GM18517 (cell line): ENCODE measurements around the gene PHF21B.
"Not testable (repeated sequence)": the region's sequence is repeated elsewhere in the genome, so short reads cannot be mapped to it uniquely, and the experiment has no call there.

ENCODE experiments used
- ATAC-seq: cut with Tn5 transposase; IDR thresholded peaks from one replicate; pipeline ENCODE4 v1.9.1; 2021; ENCODE audit warnings: mild to moderate bottlenecking, moderate library complexity; ENCODE audit not compliant: unreplicated experiment

Gene PHF21B

DNA sequence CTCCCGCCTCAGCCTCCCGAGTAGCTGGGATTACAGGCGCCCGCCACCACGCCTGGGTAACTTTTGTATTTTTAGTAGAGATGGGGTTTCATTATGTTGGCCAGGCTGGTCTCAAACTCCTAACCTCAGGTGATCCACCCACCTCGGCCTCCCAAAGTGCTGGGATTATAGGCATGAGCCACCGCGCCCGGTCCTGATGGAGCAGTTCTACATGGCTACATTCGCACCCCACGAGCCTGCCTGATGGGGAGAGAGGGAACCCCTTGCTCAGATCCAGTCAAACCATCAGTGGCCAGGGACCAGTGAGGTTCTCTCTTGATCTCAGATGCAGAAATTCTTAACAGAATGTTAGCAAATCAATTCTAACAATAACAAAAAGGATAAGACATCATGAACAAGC is 88.0 kb downstream of the PHF21B start:
- not testable (repeated sequence) for ATAC-seq

DNA sequence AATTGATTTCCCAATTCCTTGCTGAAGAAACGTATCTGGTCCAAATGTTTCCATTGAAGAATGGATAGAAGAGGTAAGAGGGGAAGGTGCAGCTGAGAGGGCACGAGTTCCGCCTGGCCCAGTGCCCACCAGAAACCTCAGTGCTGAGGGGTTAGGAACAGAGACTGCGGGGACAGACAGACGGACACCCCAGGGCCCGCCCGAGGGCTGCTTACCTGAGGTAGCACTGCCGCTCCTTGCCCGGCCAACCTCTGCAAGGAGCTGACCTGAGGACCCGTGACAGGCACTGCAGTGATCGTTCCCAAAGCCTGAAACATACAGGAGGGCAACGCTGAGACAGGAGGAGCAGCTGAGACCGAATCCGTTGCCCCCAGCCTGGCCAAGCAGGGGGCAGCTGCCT is 89.6 kb downstream of the PHF21B start:
- ATAC-seq = no peak

DNA sequence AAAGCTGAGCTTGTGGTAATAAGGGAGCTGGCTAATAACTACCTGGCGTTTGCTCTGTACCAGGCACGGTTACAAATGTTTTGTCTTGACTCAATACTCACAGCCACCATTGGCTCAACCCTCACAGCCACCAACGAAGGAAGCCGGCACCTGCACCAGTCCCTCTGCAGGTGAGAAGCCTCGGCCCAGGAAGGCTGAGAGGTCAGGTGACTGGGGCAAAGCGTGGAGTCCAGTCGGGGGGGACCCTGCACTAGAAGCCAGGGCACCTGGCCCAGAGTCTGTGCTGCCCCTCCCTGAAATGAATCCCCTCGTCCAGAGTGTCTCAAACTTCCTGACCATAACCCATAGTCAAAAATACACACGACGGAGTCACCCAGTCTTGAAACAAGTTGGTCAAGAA is 90.1 kb downstream of the PHF21B start:
- ATAC-seq = no peak

DNA sequence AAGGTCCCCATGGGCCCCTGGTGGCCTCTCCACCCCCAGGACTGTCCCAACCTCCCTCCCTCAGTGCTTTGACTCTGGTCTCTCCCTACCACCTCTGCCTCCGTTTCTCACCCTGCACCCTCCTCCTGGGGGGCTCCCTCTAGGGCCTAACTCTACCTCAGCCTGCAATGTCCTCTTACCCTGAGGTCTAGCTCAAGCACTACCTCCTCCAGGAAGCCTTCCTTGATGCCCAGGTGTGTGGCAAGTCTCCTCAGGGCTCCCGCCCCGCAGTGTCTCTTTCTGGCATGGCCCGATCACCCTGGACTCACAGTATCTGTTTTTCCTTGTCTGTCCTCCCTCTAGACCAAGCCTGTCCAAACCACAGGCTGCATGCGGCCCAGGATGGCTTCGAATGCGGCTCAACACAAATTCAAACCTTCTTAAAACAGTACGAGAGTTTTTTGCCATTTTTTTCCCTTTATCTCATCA is 90.8 kb downstream of the PHF21B start:
- no peak for ATAC-seq

DNA sequence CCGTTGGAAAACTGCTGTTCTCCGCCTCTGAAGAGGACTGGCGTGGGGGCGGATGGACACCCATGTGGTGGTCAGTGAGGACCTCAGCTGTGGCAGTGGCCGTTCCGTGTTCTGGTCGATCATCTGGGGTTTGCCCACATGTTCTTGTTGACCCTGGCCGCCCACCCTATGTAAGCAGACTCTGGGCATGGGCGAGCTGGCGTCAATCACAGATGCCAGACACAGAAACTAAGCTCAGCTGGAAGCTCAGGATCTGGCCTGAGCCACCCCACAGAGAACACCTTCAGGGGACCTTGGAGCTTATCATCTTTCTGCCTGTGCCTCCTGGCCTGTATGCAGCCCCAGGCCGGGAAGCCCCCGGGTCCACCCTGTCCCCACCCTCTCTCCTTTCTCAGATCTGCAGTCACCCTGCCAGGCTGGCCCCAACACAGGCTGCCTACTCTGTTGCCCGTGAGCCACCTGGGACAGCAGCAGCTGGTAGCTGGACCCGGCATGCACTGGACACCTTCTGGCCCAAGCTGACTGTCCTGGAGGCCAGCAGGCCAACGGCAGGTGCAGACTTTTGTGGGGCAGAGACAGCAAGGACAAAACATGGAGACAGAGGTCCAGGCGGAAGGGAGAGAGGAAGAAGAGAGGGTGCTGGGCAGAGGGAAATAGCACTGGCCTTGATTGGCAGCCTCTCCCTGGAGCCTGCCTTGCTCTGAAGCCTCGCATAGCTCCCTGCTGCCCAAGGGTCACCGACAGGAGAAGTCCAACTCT is 91.5 kb downstream of the PHF21B start:
- no peak for ATAC-seq

DNA sequence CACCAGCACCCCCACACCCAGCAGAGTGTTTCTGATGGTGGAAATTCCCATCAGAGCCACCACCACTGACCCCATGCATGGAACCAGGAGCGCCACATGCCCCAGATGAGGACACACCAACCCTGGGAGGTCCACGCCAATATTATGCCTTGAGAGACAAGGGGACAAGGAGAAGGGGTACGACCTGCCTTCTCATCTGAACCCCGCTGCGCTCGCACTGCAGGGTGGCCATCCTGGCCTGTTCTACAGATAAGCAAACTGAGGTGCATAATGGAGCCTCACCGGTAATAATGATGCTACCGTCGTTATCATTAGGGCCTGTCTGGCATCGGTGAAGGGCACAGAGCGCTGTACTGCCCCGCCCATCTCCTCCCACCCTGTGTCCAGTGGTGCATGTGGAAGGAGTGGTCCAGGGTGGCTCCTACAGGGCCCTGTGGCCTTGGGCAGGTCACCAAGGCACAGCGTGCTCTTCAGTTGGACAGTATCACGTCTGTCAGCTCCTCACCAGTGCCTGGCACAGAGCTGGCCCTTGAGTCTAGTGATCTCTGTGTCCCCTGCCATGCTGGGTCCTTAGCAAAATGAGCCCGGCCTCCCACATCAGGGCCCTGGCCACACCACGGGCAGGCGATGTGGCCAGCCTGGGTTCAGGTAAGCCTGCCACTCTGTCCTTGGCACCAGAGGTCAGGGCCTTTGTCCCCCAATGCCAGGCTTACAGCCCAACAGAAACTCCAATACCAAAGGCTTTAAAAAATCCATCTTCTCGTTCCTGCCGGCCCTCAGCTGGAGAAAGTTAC is 92.2 kb downstream of the PHF21B start:
- no peak for ATAC-seq

DNA sequence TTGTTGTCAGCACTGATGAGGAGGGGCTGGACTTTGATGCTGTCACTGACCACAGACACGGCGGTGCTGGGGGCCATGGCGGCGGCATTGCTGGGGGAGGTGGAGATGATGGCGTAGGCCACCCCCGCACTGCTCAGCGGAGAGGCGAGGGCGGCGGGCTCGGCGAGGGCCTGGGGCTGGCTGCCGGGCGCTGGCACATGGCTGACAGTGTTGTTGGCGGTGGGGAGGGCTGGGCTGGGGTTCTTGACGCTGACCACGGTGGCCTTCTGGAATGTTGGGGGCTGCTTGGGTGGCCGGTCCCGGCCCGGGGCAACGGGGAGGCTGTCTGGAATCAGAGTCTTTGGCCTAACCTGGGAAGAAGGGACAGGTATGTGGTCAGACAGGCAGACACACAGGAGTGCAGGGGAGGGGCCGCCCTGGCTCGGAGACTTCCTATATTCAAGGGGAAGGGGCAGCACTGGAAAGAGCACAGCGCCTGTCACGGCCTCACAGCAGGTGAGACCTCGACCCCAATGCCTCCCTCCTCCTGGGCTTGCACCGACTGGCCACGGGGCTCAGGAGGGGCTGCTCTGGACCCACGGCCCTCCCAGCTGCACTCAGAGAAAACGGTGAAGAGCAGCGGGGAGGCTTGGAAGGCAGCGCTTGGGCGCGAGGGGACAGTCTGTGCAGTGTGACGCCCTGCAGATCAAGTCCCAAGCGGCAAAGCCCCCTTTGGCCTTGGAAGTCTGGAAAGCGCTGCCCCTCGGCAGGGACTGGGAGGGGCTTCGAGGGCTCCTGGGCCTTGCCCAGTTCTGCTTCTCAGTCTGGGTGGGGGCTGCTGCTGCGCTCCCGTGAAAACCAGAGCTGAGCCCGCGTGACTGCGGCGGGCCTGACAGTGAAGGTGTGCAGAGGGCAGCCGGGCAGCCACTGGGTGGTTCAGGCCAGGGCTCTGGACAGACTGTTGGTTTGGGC is 93.2 kb downstream of the PHF21B start:
- ATAC-seq = no peak

DNA sequence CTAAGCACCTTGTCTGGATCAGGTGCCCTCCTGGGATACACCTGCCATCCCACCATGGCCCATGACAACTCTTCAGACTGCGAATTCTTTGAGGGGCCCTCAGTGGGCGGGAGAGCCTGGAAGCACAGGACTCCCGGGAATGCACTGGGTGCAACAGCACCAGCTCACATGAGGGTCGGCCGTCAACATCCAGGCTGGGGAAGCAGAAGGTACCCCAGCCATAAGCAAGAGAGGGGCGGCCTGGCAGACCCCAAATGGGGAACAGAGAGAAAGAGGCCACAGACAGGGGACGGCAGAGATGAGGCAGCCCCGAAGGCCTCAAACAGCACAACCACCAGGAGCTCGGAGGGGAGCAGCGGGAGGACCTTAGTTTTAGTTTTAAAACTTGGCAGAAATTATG is 94.4 kb downstream of the PHF21B start:
- ATAC-seq = no peak

DNA sequence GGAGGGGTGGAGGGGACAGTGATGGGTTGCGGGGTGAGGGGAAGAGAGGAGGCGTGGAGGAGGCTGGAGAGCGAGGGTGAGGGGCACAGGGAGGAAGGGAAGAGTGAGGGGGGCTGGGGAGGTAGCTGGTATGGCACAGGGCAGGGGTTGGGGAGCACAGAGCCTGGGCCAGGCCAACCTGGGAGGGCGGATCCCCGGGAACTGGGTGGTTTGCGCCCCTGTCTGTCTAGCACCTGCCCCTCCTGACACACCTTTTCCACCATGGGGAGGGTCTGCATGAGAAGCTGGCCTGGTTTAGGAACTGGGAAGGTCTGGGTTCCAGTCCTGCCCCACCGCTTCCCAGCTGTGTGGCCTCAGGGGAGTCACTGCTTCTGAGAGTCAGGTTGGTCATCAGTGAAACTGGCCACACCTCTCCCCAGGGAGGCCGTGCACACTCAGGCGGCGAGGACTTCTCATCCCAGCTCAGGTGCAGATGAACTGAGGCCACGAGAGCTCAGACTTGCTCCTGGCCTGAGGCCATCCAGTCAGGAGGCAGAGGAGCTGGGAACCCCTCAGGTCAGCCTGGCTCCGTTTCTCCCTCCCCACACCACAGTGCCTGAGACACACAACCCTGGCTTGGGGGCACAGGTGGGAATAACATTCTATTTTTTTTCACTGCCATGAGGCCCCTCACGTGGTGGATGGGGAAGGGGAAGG is 95.6 kb downstream of the PHF21B start:
- ATAC-seq = no peak

DNA sequence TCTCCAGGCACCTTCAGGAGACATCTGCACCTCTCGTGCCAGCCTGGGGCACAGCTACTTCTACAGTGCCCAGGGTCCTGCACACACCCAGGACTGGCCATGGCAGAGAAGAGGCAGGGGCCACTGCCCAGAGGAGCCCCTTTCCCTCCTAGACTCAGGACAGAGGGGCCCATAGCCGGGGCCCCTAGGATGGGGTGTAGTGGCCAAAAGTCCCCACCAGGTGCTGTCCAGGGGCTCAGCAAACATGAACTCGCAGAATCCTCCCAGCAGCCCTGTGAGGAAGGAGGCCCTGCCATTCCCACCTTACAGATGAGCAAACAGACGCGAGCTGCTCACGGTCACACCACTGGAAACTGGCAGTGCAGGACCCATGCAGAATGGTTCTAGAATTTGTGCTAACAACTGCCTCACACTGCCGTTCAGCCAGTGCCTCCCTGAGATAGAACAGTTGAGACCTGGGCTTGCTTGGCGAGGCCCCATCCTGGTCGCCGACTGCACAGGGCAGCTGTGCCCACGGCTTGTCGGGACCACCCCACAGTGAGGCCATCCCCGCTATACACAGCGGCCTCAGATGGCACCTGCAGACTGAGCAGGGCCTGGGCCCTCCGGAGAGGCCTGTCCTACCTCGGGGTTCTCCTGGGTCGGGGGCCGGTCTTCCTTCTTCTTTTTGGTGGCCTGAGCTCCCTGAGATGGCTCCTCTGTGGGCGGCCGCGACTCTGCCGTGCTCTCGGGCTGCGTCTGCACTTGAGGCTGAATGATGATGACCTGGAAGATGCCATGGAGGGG is 96.4 kb downstream of the PHF21B start:
- ATAC-seq = no peak

DNA sequence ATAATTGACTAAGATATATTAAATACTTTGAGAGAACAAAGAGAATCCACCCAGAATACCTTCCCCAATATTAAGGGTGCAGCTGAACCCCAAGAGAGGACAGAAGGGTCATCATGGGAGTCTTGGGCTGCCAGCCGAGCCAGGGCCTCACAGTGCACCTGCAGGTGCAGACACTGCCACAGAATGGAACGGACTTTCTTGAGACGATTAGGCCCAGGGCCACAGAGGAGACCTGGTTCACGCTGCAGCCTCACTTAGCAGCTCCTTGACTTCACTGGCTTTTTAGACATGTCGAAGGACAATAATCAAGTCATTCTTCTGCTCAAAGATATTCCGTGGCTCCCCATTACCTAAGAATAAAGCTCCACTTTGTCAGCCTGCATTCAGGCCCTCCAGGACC is 100.6 kb downstream of the PHF21B start:
- no peak for ATAC-seq

DNA sequence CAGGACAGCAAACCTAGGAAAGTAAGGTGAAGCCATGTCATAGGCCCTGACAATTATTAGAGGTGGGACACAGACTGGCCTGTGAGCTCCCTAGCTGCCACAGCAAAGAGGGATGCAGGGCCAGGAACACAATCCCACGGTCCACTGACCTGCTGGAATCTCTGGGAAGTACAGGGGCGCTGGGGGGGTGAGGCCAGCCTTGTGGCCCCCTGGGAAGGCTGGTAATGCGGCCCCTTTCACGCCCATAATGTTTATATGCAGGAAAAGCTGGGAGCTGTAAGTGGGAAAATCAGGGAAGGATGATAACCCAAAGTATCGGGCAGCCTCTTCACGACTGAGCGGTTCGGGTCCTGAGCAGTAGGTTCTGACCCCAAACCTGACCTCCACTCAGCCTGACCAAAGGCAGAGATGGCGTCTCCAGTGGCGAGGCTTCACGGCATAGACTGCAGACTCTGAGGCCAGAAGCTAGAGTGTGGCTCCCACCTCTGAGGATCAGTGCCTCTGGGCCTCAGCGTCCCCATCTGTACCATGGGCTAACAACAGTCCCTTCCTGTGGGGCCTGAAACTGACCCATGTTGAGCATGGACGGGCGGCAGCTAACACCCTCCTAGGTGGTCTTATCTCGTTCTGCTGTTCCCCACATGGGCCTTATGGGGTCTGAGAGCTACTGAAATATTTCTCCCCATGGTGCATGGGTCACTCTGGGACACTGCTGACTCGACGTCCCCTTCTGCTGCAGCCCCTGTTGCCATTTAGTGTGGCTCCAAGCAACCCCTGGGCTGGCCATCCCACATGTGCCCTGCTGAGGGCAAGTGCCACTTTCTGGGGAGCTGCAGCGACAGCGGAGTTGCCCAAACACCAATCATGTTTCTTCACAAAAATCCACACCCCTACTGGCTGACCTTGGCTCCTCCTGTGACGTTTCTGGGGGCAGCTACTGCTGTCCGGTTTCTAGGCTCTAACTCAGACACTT is 101.8 kb downstream of the PHF21B start:
- no peak for ATAC-seq

DNA sequence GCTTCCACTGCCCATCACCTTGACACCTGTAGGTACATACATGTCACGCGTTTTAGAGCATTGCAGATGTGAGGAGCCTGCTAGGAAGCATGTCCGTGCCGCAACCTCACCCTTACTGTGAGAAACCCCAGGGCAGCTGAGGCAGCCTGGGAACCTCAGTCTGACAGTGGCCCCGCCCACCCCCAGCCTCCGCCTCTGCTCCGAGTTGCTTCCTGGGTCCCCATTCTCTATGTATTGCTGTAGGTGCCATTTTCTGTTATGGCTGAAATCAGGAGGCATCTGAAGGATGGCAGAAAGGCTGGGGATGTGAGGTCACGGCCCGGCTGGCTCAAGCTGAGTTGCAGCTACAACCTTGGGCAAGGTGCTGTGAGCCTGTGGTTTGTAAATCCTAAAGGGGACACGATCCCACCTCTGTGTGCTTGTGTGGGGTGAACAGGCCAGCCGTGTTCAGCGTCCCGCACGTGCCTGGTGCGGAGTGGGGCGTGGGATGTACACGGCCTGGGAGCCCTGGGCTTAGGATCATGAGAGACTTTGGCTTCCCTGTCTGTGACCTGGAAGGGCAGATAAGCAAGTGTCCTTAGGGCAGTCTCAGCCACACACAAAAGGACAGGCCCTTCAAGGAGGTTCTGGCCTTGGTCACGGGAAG is 102.7 kb downstream of the PHF21B start:
- ATAC-seq = no peak

DNA sequence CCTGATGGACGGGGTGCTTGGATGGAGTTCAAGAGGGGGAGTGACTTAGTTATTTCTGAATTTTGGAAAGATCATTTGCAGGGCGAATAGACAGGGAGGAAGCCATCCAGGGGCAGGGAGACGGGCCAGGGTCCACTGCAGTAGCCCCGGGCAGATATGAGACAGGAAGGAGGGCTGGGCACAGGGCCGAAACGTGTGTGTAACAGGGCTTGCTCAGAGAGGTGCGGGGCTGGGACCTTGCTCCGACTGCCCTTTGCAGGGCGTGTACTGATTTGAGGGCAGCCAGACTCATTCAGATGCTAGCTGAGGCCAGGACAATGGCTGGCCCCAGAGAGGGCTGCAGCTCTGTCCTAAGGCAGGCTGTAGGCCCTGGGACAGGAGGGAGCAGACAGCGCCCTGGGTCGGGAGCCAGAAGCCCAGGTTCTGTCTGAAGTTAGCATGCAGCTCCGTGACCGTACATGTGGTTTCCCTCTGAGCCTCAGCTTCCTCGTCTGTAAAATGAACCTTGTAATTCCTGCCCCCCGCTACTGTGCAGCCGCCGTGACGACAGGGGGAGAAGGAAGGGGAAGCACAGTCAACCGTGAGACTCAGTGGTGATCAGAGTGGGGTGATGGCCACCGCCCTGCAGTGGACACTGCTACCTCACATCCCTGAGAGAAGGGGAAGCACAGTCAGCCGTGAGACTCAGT is 103.4 kb downstream of the PHF21B start:
- no peak for ATAC-seq

DNA sequence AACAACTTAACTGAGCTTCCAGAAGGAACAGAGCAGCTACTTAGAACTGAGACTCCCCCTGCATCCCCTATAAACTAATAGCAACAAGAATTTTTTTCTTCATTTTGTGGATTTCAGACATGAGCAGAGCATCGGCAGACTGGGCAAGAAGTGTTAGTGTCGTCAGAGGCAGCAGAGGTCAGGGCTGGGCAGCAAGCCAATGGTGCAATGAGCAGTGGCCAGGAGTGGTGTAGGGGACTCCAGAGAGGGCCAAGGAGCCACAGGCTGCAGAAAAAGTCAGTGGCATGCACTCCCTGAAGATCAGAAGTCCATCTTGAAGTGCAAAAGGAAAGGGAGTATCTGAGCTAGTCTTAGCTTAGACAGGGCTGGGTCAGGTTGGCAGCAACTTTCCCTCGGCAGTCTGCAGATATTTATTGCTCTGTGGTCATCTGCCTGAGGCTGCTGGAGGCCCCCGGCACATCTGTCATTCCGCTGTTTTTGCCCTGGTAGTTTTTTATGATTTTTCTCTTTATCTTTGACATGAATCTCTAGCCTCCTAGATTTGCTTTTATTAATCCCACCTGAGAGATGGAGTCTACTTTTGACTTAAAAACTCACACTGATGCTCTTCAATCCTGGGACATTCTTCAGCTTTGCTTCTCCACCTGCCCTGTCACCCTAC is 105.2 kb downstream of the PHF21B start:
- not testable (repeated sequence) for ATAC-seq

DNA sequence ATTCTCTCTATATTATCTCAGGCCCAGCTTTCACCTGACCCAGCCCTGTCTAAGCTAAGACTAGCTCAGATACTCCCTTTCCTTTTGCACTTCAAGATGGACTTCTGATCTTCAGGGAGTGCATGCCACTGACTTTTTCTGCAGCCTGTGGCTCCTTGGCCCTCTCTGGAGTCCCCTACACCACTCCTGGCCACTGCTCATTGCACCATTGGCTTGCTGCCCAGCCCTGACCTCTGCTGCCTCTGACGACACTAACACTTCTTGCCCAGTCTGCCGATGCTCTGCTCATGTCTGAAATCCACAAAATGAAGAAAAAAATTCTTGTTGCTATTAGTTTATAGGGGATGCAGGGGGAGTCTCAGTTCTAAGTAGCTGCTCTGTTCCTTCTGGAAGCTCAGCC is 106.6 kb downstream of the PHF21B start:
- ATAC-seq = not testable (repeated sequence)

DNA sequence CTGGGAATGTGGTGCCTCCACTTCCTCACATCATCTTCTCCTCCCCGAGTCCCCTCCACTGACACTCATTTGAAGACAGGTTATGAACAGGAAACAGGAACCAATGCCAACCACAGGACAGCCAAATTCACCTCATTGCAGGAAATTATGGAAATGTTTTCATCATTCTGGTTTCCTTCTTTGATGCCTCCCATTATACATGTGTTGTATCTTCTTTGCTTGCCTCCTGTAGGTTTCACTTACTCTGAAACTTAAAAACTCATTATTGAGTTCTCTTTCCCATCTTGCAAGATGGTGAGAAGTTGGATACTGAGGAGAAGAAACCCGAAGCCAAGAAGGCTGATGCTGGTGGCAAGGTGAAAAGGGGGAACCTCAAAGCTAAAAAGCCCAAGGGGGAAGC is 108.5 kb downstream of the PHF21B start:
- ATAC-seq = no peak
